K562 (cell line): ENCODE measurements around the gene RIMOC1. TPM values are rescaled to one million over a fixed set of nuclear protein-coding genes. Genes with fewer than 3 reads are reported as not detected.

ENCODE experiments used
- ATAC-seq: fragments of 200-7000 bp; cut with Tn5 transposase; 3 replicates; pipeline ENCODE4 v1.9.1; 2020; ENCODE audit warnings: moderate library complexity
- BruUV-seq: library from RNA; stranded (reverse); fragments of 400-500 nt; replicated peaks from 2 replicates; lab custom pipeline; 2021; lab: Mats Ljungman, UMichigan
- CTCF ChIA-PET: fragments of 300-600 bp; formaldehyde crosslinking; extraction: SDS; loops from one replicate; lab custom pipeline; 2021; ENCODE audit warnings: low intra/inter-chr PET ratio; lab: Yijun Ruan, JAX
- POLR2A ChIA-PET: fragments of 300-600, 350-650 bp; sonication (Branson Sonifier 250); formaldehyde crosslinking; extraction: SDS; loops from one replicate; lab custom pipeline; 2021; ENCODE audit warnings: antibody characterized with exemption, inconsistent platforms; lab: Yijun Ruan, JAX
- DNase-seq, 4 experiments: peaks; one replicate each; pipeline versions ENCODE4 v3.0.0 to v3.0.0-alpha.2; 2011 to 2018; ENCODE audit warnings: low spot score in 3 of 4, mixed read lengths in 3 of 4; ENCODE audit errors: extremely low read depth in 1 of 4
- FAIRE-seq: peaks from 2 replicates; lab custom pipeline; 2011; peaks lifted over from hg19 to GRCh38; lab: Jason Lieb, UNC
- H2AFZ ChIP-seq: 2 replicates; pipeline ENCODE4 v1.6.0; 2011; ENCODE audit warnings: low read depth, low read length, control low read depth, inconsistent platforms
- H3K27ac ChIP-seq: fragments of 200-600 bp; 3 replicates; pipeline ENCODE4 v1.8.0; 2011; ENCODE audit warnings: low read depth, mild to moderate bottlenecking, control low read depth, inconsistent platforms, low read length, moderate library complexity, mixed read lengths; ENCODE audit errors: extremely low read depth
- H3K27me3 ChIP-seq, 2 experiments: fragments of 300-600 bp in 1 of 2; 2 replicates in 1 of 2; 3 replicates in 1 of 2; pipeline versions ENCODE4 v1.6.0 to v1.8.0; 2011; ENCODE audit warnings: inconsistent platforms in 2 of 2, low read length in 2 of 2, mild to moderate bottlenecking in 1 of 2, mixed read lengths in 1 of 2, moderate library complexity in 1 of 2; ENCODE audit not compliant: control insufficient read depth in 2 of 2, insufficient read depth in 2 of 2
- H3K36me3 ChIP-seq: fragments of 300-600 bp; 3 replicates; pipeline ENCODE4 v1.8.0; 2011; ENCODE audit warnings: mild to moderate bottlenecking, low read length, inconsistent platforms; ENCODE audit not compliant: control insufficient read depth, insufficient read depth
- H3K4me1 ChIP-seq, 2 experiments: fragments of 200-600 bp in 1 of 2; replicated peaks in 1 of 2; 2 replicates in 1 of 2; 3 replicates in 1 of 2; pipeline versions ENCODE4 v1.5.1 to v1.8.0; 2011; ENCODE audit warnings: inconsistent platforms in 2 of 2, low read length in 2 of 2, mild to moderate bottlenecking in 1 of 2, mixed read lengths in 1 of 2, moderate library complexity in 1 of 2; ENCODE audit not compliant: control insufficient read depth in 2 of 2, insufficient read depth in 2 of 2
- H3K4me2 ChIP-seq: 2 replicates; pipeline ENCODE4 v1.6.1; 2011; ENCODE audit warnings: low read length, control low read depth, inconsistent platforms, mixed read lengths; ENCODE audit not compliant: insufficient read depth
- H3K4me3 ChIP-seq: fragments of 200-600 bp; sonication (generic), shearing (Covaris generic); 2 replicates; pipeline ENCODE4 v1.5.1; 2016; ENCODE audit warnings: control low read depth, inconsistent platforms
- H3K79me2 ChIP-seq: fragments of 200-600 bp; 3 replicates; pipeline ENCODE4 v1.8.0; 2011; ENCODE audit warnings: low read length, inconsistent platforms; ENCODE audit not compliant: control insufficient read depth, insufficient read depth
- H3K9ac ChIP-seq, 2 experiments: 2 replicates each; pipeline versions ENCODE4 v1.6.0 to v1.6.1; 2011; ENCODE audit warnings: low read depth in 2 of 2, low read length in 2 of 2, control low read depth in 1 of 2, inconsistent platforms in 1 of 2, mild to moderate bottlenecking in 1 of 2, mixed read lengths in 1 of 2; ENCODE audit not compliant: insufficient read depth in 1 of 2
- H3K9me1 ChIP-seq: one replicate; pipeline ENCODE4 v1.6.0; 2011; ENCODE audit warnings: inconsistent platforms, mild to moderate bottlenecking, low read length, moderate library complexity; ENCODE audit not compliant: control insufficient read depth, insufficient read depth
- H3K9me3 ChIP-seq: replicated peaks from 2 replicates; pipeline ENCODE4 v1.5.1; 2011; ENCODE audit warnings: low read depth, low read length, inconsistent platforms; ENCODE audit not compliant: control insufficient read depth, insufficient read depth
- H4K20me1 ChIP-seq: replicated peaks from 2 replicates; pipeline ENCODE4 v1.6.1; 2011; ENCODE audit warnings: low read length, inconsistent platforms, mixed read lengths; ENCODE audit not compliant: control insufficient read depth, insufficient read depth
- ADNP ChIP-seq: fragments of 200-800 bp; sonication (Bioruptor generic); IDR thresholded peaks from 2 replicates; pipeline ENCODE4 v1.6.1; 2016; ENCODE audit warnings: missing genetic modification characterization, missing compliant biosample characterization
- BACH1 ChIP-seq: fragments of 200-800 bp; sonication (Bioruptor generic); IDR thresholded peaks from 2 replicates; pipeline ENCODE4 v1.6.1; 2016; ENCODE audit warnings: missing genetic modification characterization, missing compliant biosample characterization
- C11orf30 ChIP-seq: fragments of 450-650 bp; IDR thresholded peaks from 2 replicates; pipeline ENCODE4 v1.6.1; 2016; ENCODE audit warnings: low read depth, mild to moderate bottlenecking
- COPS2 ChIP-seq: fragments of 450-650 bp; conservative IDR thresholded peaks from 2 replicates; pipeline ENCODE4 v1.6.1; 2016; ENCODE audit warnings: mild to moderate bottlenecking, moderate library complexity
- FOXM1 ChIP-seq, 2 experiments: fragments of 450-650 bp in 1 of 2; sonication (generic) in 1 of 2; formaldehyde crosslinking in 1 of 2; IDR thresholded peaks; 2 replicates each; pipeline versions ENCODE4 v1.6.1 to v1.9.0; 2017 to 2022; ENCODE audit warnings: low read depth in 2 of 2, mild to moderate bottlenecking in 2 of 2, missing genetic modification reagents in 1 of 2, moderate library complexity in 1 of 2
- KAT7 ChIP-seq: sonication (generic); formaldehyde crosslinking; IDR thresholded peaks from 2 replicates; pipeline ENCODE4 v1.8.0; 2022; ENCODE audit warnings: missing genetic modification reagents, mild to moderate bottlenecking, borderline replicate concordance
- MAFF ChIP-seq: IDR thresholded peaks from 2 replicates; pipeline ENCODE4 v1.6.1; 2012; ENCODE audit warnings: low read length, improper control_type of control experiment
- MAFG ChIP-seq: fragments of 450-650 bp; conservative IDR thresholded peaks from 2 replicates; pipeline ENCODE4 v1.6.1; 2016; ENCODE audit warnings: missing genetic modification characterization, missing compliant biosample characterization
- MAFK ChIP-seq: IDR thresholded peaks from 2 replicates; pipeline ENCODE4 v1.6.1; 2011; ENCODE audit warnings: low read length, improper control_type of control experiment
- NR2F6 ChIP-seq: fragments of 450-650 bp; formaldehyde crosslinking; IDR thresholded peaks from 2 replicates; pipeline ENCODE4 v1.4.0; 2020; ENCODE audit warnings: mild to moderate bottlenecking
- NR4A1 ChIP-seq, 2 experiments: fragments of 250-450 bp in 1 of 2; fragments of 450-650 bp in 1 of 2; sonication (Bioruptor Pico) in 1 of 2; IDR thresholded peaks; 2 replicates each; pipeline versions ENCODE4 v1.4.0 to v1.6.1; 2016 to 2020; ENCODE audit warnings: mild to moderate bottlenecking in 2 of 2, missing compliant biosample characterization in 1 of 2, missing genetic modification characterization in 1 of 2, moderate library complexity in 1 of 2
- TEAD2 ChIP-seq: fragments of 450-650 bp; IDR thresholded peaks from 2 replicates; pipeline ENCODE4 v1.6.1; 2016; ENCODE audit warnings: missing genetic modification characterization, control low read depth, missing compliant biosample characterization
- ZFPM2 ChIP-seq: fragments of 250-450 bp; sonication (Bioruptor Pico); IDR thresholded peaks from 2 replicates; pipeline ENCODE4 v1.5.1; 2022; ENCODE audit warnings: mild to moderate bottlenecking
- ZKSCAN8 ChIP-seq: fragments of 200-800 bp; sonication (Bioruptor generic); IDR thresholded peaks from 2 replicates; pipeline ENCODE4 v1.6.1; 2016; ENCODE audit warnings: missing genetic modification characterization, missing compliant biosample characterization
- ZNF316 ChIP-seq: fragments of 450-650 bp; IDR thresholded peaks from 2 replicates; pipeline ENCODE4 v1.6.1; 2016
- WGBS: fragments of 100-300 bp; shearing (Covaris generic); methylation state at CpG from one replicate; pipeline ENCODE4 v1.1.6; 2016; ENCODE audit warnings: low coverage, mixed read lengths; ENCODE audit not compliant: insufficient coverage; ENCODE audit errors: missing lambda C conversion rate; 5-methylcytosine and 5-hydroxymethylcytosine counted together
- in situ Hi-C: fragments of 300-500 bp; cut with MboI; formaldehyde crosslinking; loops from 4 replicates; pipeline ENCODE4 v1.15.0; 2018; ENCODE audit warnings: inconsistent platforms, mixed read lengths
- intact Hi-C: fragments of 100-400 bp; cut with micrococcal nuclease; formaldehyde crosslinking; loops from 2 replicates; pipeline ENCODE4 v1.14.2; 2022
- polyA plus RNA-seq, 8 experiments: library from polyadenylated mRNA; depleted of rRNA in 4 of 8; stranded (reverse) in 5 of 8; unstranded in 3 of 8; fragments of >200 nt; fragmentation: Nextera tagmentation in 2 of 8; fragmentation: Illumina TruSeq in 1 of 8; extraction: Ambion mirVana in 2 of 8; extraction: Trizol in 1 of 8; gene quantifications; 2 replicates each; pipeline versions ENCODE4 v1.2.1 to v1.2.3, GENCODE V29; 2011 to 2014; ENCODE audit warnings: inconsistent platforms in 1 of 8, missing spikeins in 1 of 8
- total RNA-seq, 7 experiments: library from RNA; depleted of rRNA in 6 of 7; stranded (reverse); fragments of >200 nt in 6 of 7; fragmentation: Illumina TruSeq in 2 of 7; extraction: Trizol in 2 of 7; gene quantifications; 2 replicates each; pipeline versions ENCODE4 v1.2.1 to v1.2.3, GENCODE V29; 2011 to 2021; ENCODE audit warnings: low replicate concordance in 1 of 7

The RIMOC1 gene
- total and polyA plus RNA-seq, 9 of the 15 experiments (the other 6 are each of a cell fraction or from before 2014, with no cell fraction given), result 11.6 to 63.1 (median 30.8) TPM

GRCh38 chr5:41924526-41924871 lies 20.4 kb downstream of the RIMOC1 start:
- peak overlapping the region; percentile 100 for H2AFZ ChIP-seq
- H3K4me2 ChIP-seq, result peak overlapping the region; percentile 94
- in situ Hi-C loops (no loop called here), intact Hi-C loops (loop anchor here (2.0 kb wide), 2 partner anchors 56 to 68 kb away; no protein-coding TSS in a partner anchor)
- H3K36me3 ChIP-seq, result peaks cover 38% of the 10 kb centered on the region; the same call in 2 of the 3 replicates
- peaks cover 9 to 13% of the 10 kb centered on the region in 2 experiments; a peak in 3 of 5 replicates for H3K4me1 ChIP-seq
- H3K9me3 ChIP-seq, result no peaks in the 10 kb centered on the region
- H3K9ac ChIP-seq, result peak overlapping the region; percentile 91 to 99
- H3K9me1 ChIP-seq, result no peaks in the 10 kb centered on the region
- H3K79me2 ChIP-seq, result peaks cover 27% of the 10 kb centered on the region
- H3K27me3 ChIP-seq, result no peaks in the 10 kb centered on the region
- WGBS, result 37% methylated on average over 4 of the region's 4 CpGs
- ChIA-PET CTCF (no interaction called here), POLR2A (interaction anchor here (0.7 to 1.7 kb wide), 5 partner anchors 8 to 667 kb away, joined by 3 to 6 read pairs (median 4); no protein-coding TSS in a partner anchor)
- DNase-seq (no peak), ATAC-seq (no peak), FAIRE-seq (no peak)
- TF ChIP-seq NR4A1 (CRISPR knock-in tag; IDR thresholded peaks at IDR 0.05) (no peak), NR4A1 (tag; IDR thresholded peaks at IDR 0.05) (no peak), ZNF316 (peak; percentile 96), KAT7 (CRISPR knock-in tag) (0 out of 2 replicates have a peak, but pooled peaks have one; percentile 14), C11orf30 (peak; percentile 91), ADNP (tag) (0 out of 2 replicates have a peak, but pooled peaks have one; percentile 27), FOXM1 (IDR thresholded peaks at IDR 0.05; ENCODE audit: low read depth) (0 out of 2 replicates have a peak, but pooled peaks have one; percentile 42), FOXM1 (CRISPR knock-in tag; IDR thresholded peaks at IDR 0.05; ENCODE audit: low read depth) (no peak), MAFK (peak; percentile 90), NR2F6 (CRISPR knock-in tag) (no peak), COPS2 (no peak), MAFF (peak; percentile 92), BACH1 (tag) (0 out of 2 replicates have a peak, but pooled peaks have one; percentile 39), ZFPM2 (no peak), TEAD2 (tag) (no peak), ZKSCAN8 (CRISPR knock-in tag) (0 out of 2 replicates have a peak, but pooled peaks have one; percentile 38), MAFG (tag) (peak; percentile 92)
- peak overlapping the region; percentile 66 for H3K4me3 ChIP-seq
- TSS peak; percentile 96 for BruUV-seq
- no peaks in the 10 kb centered on the region for H4K20me1 ChIP-seq
- H3K27ac ChIP-seq, result peak overlapping the region; percentile 91
